B cell (primary cell): ENCODE results near the gene RGS10. TPM values are rescaled to one million over a fixed set of nuclear protein-coding genes. Genes with fewer than 3 reads are reported as not detected.
A peak's percentile ranks its signal among the peaks of the same experiment; 100 is the strongest.

Source experiments
- ATAC-seq: fragments of 200-7000 bp; cut with Tn5 transposase; one replicate; pipeline ENCODE4 v1.10.0; 2021; ENCODE audit warnings: low read depth, mild to moderate bottlenecking, moderate number of reproducible peaks, moderate library complexity
- CTCF ChIA-PET: fragments of 350-600 bp; sonication (Branson Sonifier 250); formaldehyde crosslinking; loops from one replicate; lab custom pipeline; 2021; ENCODE audit warnings: antibody characterized with exemption, inconsistent platforms; lab: Charles Lee
- POLR2A ChIA-PET: fragments of 350-600 bp; sonication (Branson Sonifier 250); formaldehyde crosslinking; loops from one replicate; lab custom pipeline; 2021; ENCODE audit warnings: antibody characterized with exemption; lab: Charles Lee
- DNase-seq: peaks from one replicate; pipeline ENCODE4 v3.0.0; 2013
- H2AFZ ChIP-seq: 2 replicates; pipeline ENCODE4 v1.6.1; 2012; ENCODE audit warnings: mild to moderate bottlenecking, low read depth, low read length; ENCODE audit not compliant: insufficient read depth, poor library complexity, severe bottlenecking
- H3K27ac ChIP-seq, 2 donors: 1 replicate in 1 of 2; 2 replicates in 1 of 2; pipeline ENCODE4 v1.5.1; 2012 to 2013; ENCODE audit warnings: low read length in 2 of 2, mild to moderate bottlenecking in 2 of 2, moderate library complexity in 1 of 2
- H3K27me3 ChIP-seq, 4 experiments: fragments of 200-600 bp in 1 of 4; sonication (generic) in 1 of 4; replicated peaks in 1 of 4; 1 replicate in 2 of 4; 2 replicates in 2 of 4; pipeline versions ENCODE4 v1.6.1 to v1.7.0; 2013 to 2016; ENCODE audit warnings: low read length in 3 of 4, mild to moderate bottlenecking in 2 of 4, mixed read lengths in 1 of 4, moderate library complexity in 1 of 4; ENCODE audit not compliant: insufficient read depth in 4 of 4, control insufficient read depth in 3 of 4; ENCODE audit errors: control extremely low read depth in 1 of 4
- H3K36me3 ChIP-seq, 2 experiments: replicated peaks in 1 of 2; 1 replicate in 1 of 2; 2 replicates in 1 of 2; pipeline versions ENCODE4 v1.6.1 to v1.7.1; 2013; ENCODE audit warnings: low read length in 1 of 2; ENCODE audit not compliant: insufficient read depth in 2 of 2, control insufficient read depth in 1 of 2; ENCODE audit errors: control extremely low read depth in 1 of 2, extremely low read depth in 1 of 2
- H3K4me1 ChIP-seq, 2 donors: fragments of 200-600 bp in 1 of 2; sonication (generic) in 1 of 2; 1 replicate in 1 of 2; 2 replicates in 1 of 2; pipeline versions ENCODE4 v1.5.1 to v1.6.1; 2013 to 2017; ENCODE audit warnings: low read length in 2 of 2; ENCODE audit not compliant: control insufficient read depth in 2 of 2, insufficient read depth in 2 of 2
- H3K4me2 ChIP-seq: replicated peaks from 2 replicates; pipeline ENCODE3; 2012; ENCODE audit warnings: mild to moderate bottlenecking, low read depth, low read length; ENCODE audit not compliant: poor library complexity, severe bottlenecking
- H3K4me3 ChIP-seq, 5 experiments: fragments of 200-600 bp in 1 of 5; sonication (generic) in 1 of 5; 1 replicate in 3 of 5; 2 replicates in 2 of 5; pipeline versions ENCODE4 v1.5.1 to v1.7.0; 2011 to 2016; ENCODE audit warnings: low read length in 4 of 5, mild to moderate bottlenecking in 4 of 5, low read depth in 2 of 5, control low read depth in 1 of 5, moderate library complexity in 1 of 5; ENCODE audit not compliant: insufficient read depth in 1 of 5; ENCODE audit errors: control extremely low read depth in 1 of 5, extremely low read depth in 1 of 5
- H3K79me2 ChIP-seq: fragments of 200-600 bp; sonication (generic); one replicate; pipeline ENCODE4 v1.6.0; 2016; ENCODE audit warnings: low read length; ENCODE audit not compliant: control insufficient read depth, insufficient read depth
- H3K9ac ChIP-seq: fragments of 200-600 bp; sonication (generic); 2 replicates; pipeline ENCODE4 v1.6.1; 2017; ENCODE audit warnings: mild to moderate bottlenecking, low read length, moderate library complexity
- H3K9me3 ChIP-seq, 3 donors: one replicate each; pipeline versions ENCODE4 v1.6.1 to v1.7.1; 2013; ENCODE audit warnings: low read length in 2 of 3; ENCODE audit not compliant: control insufficient read depth in 2 of 3, insufficient read depth in 1 of 3; ENCODE audit errors: control extremely low read depth in 1 of 3
- H4K20me1 ChIP-seq: 2 replicates; pipeline ENCODE4 v1.6.0; 2012; ENCODE audit warnings: mild to moderate bottlenecking, low read length; ENCODE audit not compliant: insufficient read depth, control insufficient read depth, poor library complexity, severe bottlenecking
- H3K27ac Mint-ChIP-seq: one replicate; pipeline ENCODE4 v1.8.0; 2021; ENCODE audit warnings: mixed read lengths
- H3K27me3 Mint-ChIP-seq: one replicate; pipeline ENCODE4 v1.8.0; 2021; ENCODE audit warnings: mixed read lengths
- H3K4me1 Mint-ChIP-seq: one replicate; pipeline ENCODE4 v1.8.0; 2021; ENCODE audit warnings: mixed read lengths
- H3K4me3 Mint-ChIP-seq: one replicate; pipeline ENCODE4 v1.8.0; 2021; ENCODE audit warnings: mixed read lengths
- H3K9me3 Mint-ChIP-seq: one replicate; pipeline ENCODE4 v1.8.0; 2022; ENCODE audit warnings: mixed read lengths; ENCODE audit not compliant: insufficient read depth
- EZH2 ChIP-seq: IDR thresholded peaks from 2 replicates; pipeline ENCODE4 v1.6.1; 2012; ENCODE audit warnings: borderline replicate concordance, low read depth, mild to moderate bottlenecking, moderate library complexity, low read length; ENCODE audit not compliant: insufficient read depth, poor library complexity, severe bottlenecking
- WGBS: methylation state at CpG from one replicate; pipeline ENCODE4 v1.1.5; 2013; ENCODE audit warnings: missing lambda C conversion rate; ENCODE audit not compliant: insufficient coverage; 5-methylcytosine and 5-hydroxymethylcytosine counted together
- intact Hi-C: fragments of 100-400 bp; cut with micrococcal nuclease; formaldehyde crosslinking; loops from one replicate; pipeline ENCODE4 v1.10.0; 2022
- polyA plus RNA-seq: library from polyadenylated mRNA; depleted of rRNA; stranded (reverse); fragments of >200 nt; gene quantifications from 2 replicates; pipeline ENCODE4 v1.2.3, GENCODE V29; 2012
- total RNA-seq, 2 donors: library from RNA; stranded (reverse); fragments of 120-200 nt in 1 of 2; gene quantifications; 1 replicate in 1 of 2; 2 replicates in 1 of 2; pipeline versions ENCODE4 v1.2.3 to v1.2.4, GENCODE V29; 2013 to 2022
- TF ChIP-seq, protein P1 (sequence below): fragments of 200-600 bp; IDR thresholded peaks from one replicate; pipeline ENCODE4 v1.8.0; 2022; ENCODE audit warnings: antibody characterized with exemption, mild to moderate bottlenecking

The RGS10 gene
- total and polyA plus RNA-seq, 2 donors (not counting 1 experiment from before 2014, with no cell fraction given) = 10.9 to 20.3 TPM

DNA sequence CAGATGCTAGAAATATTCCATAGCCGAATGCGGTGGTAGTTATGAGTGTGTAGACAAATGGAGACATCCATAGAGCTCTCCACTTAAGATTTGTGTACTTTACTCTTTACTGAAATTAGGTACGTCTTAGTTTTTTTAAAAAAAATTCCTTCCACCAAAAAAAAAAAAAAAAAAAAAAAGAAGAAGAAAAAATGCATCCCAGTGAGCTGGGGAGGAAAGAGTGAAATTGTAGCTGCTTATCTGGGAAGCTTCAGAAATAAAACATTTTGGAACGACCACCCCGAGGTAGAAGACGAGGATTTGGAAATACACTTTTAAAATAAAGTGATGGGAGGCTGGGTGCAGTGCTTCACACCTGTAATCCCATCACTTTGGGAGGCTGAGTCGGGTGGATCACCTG is 53.8 kb downstream of the RGS10 start:
- intact Hi-C loops = loop anchor here (1.0 to 2.0 kb wide), 6 partner anchors 10 to 289 kb away; no protein-coding TSS in a partner anchor
- Mint-ChIP-seq H3K4me1 (peaks cover 11% of the 10 kb centered on the region), H3K4me3 (peak overlapping the region; percentile 52)

DNA sequence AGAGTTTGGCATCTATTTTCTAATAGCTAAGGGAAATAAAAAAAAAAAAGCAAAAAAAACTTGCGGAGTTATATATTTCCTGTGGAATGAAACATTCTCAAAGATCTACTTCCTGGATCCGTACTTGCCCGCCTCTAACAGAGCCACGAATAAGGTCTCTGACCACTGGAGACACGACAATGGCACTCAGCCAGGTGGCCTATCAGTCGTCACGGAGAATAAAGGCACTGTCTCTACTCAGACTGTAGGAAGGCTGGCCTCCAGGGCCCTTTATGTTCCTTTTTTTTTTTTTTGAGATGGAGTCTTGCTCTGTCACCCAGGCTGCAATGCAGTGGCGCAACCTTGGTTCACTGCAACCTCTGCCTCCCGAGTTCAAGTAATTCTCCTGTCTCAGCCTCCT is 58.7 kb downstream of the RGS10 start:
- Mint-ChIP-seq H3K4me1 (peaks cover 13% of the 10 kb centered on the region), H3K9me3 (no peaks in the 10 kb centered on the region), H3K27me3 (no peaks in the 10 kb centered on the region), H3K4me3 (no peak overlapping the region), H3K27ac (no peak overlapping the region)
- H3K27me3 ChIP-seq = no peaks in the 10 kb centered on the region
- intact Hi-C loops = no loop called here
- 75% methylated on average over 6 of the region's 9 CpGs for WGBS
- H2AFZ ChIP-seq = no peak overlapping the region
- H3K9me3 ChIP-seq = no peaks in the 10 kb centered on the region
- no peak overlapping the region for H3K9ac ChIP-seq
- H3K36me3 ChIP-seq = no peaks in the 10 kb centered on the region
- H3K4me1 ChIP-seq = peaks cover 7 to 10% of the 10 kb centered on the region in 2 donors
- ChIA-PET POLR2A (interaction anchor here (0.8 kb wide), 1 partner anchor 60 kb away, joined by 5 read pairs; no protein-coding TSS in a partner anchor), CTCF (no interaction called here)
- no peaks in the 10 kb centered on the region for H4K20me1 ChIP-seq
- ATAC-seq = no peak
- no peak for DNase-seq
- H3K4me2 ChIP-seq = no peak overlapping the region
- no peak overlapping the region for H3K27ac ChIP-seq
- no peaks in the 10 kb centered on the region for H3K79me2 ChIP-seq
- no peak overlapping the region for H3K4me3 ChIP-seq
- TF ChIP-seq, protein P1, sequence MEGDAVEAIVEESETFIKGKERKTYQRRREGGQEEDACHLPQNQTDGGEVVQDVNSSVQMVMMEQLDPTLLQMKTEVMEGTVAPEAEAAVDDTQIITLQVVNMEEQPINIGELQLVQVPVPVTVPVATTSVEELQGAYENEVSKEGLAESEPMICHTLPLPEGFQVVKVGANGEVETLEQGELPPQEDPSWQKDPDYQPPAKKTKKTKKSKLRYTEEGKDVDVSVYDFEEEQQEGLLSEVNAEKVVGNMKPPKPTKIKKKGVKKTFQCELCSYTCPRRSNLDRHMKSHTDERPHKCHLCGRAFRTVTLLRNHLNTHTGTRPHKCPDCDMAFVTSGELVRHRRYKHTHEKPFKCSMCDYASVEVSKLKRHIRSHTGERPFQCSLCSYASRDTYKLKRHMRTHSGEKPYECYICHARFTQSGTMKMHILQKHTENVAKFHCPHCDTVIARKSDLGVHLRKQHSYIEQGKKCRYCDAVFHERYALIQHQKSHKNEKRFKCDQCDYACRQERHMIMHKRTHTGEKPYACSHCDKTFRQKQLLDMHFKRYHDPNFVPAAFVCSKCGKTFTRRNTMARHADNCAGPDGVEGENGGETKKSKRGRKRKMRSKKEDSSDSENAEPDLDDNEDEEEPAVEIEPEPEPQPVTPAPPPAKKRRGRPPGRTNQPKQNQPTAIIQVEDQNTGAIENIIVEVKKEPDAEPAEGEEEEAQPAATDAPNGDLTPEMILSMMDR = no peak
- TF ChIP-seq EZH2 = no peak

More for the DNA sequence above, 53.8 kb downstream of the RGS10 start:
- no peak overlapping the region for H3K4me3 ChIP-seq
- no peaks in the 10 kb centered on the region for H4K20me1 ChIP-seq
- TF ChIP-seq EZH2 = no peak
- TF ChIP-seq, protein P1 = no peak
- Mint-ChIP-seq H3K27me3 (no peaks in the 10 kb centered on the region), H3K27ac (no peak overlapping the region), H3K9me3 (no peaks in the 10 kb centered on the region)
- DNase-seq (no peak), ATAC-seq (no peak)
- H3K9me3 ChIP-seq = no peaks in the 10 kb centered on the region
- H2AFZ ChIP-seq = no peak overlapping the region
- ChIA-PET CTCF (interaction anchor here (0.7 to 5.8 kb wide), 16 partner anchors 10 to 323 kb away, joined by 3 to 81 read pairs (median 8); partner anchors contain the start of genes GRK5 and SFXN4), POLR2A (interaction anchor here (0.6 to 1.7 kb wide), 4 partner anchors 8 to 43 kb away, joined by 3 to 7 read pairs (median 4); no protein-coding TSS in a partner anchor)
- H3K27ac ChIP-seq = no peak overlapping the region
- H3K9ac ChIP-seq = no peak overlapping the region
- H3K4me1 ChIP-seq = peaks cover 7 to 12% of the 10 kb centered on the region in 2 donors
- H3K36me3 ChIP-seq = no peaks in the 10 kb centered on the region
- H3K79me2 ChIP-seq = no peaks in the 10 kb centered on the region
- no peak overlapping the region for H3K4me2 ChIP-seq
- no peaks in the 10 kb centered on the region for H3K27me3 ChIP-seq
- WGBS = no CpG with 5 or more reads among the region's 7 CpGs
